ENCODE data around the gene MRPL49. TPM values are rescaled to one million over a fixed set of nuclear protein-coding genes. Genes with fewer than 3 reads are reported as not detected.

The MRPL49 gene
- total and polyA plus RNA-seq, 2 of the 13 experiments (the other 11 are each of a cell fraction or from before 2014, with no cell fraction given): 39.2 to 53.3 TPM

- TF ChIP-seq UBTF (CRISPR knock-in tag; IDR thresholded peaks at IDR 0.05) (peak; percentile 77; the same call in 1 of the 2 replicates), ZBTB7A (CRISPR knock-in tag; IDR thresholded peaks at IDR 0.05) (no peak), MAZ (IDR thresholded peaks at IDR 0.05; ENCODE audit: borderline replicate concordance, low read depth, low read length) (no peak; the same call in 1 of the 2 replicates), MAZ (CRISPR knock-in tag; IDR thresholded peaks at IDR 0.05; ENCODE audit: low read depth) (no peak), REST (IDR thresholded peaks at IDR 0.05; ENCODE audit: borderline replicate concordance in 1 of 2, low read depth in 1 of 2, low read length in 2 of 2) (0 out of 4 replicates have a peak, but pooled peaks of 1 of the 2 experiments have one; percentile 24), ZIK1 (CRISPR knock-in tag; IDR thresholded peaks at IDR 0.05; ENCODE audit: borderline replicate concordance, low read depth) (no peak), HMGXB4 (CRISPR knock-in tag; IDR thresholded peaks at IDR 0.05; ENCODE audit: borderline replicate concordance in 1 of 2, low read depth in 1 of 2) (peak; percentile 97 to 99), ZNF282 (IDR thresholded peaks at IDR 0.05; ENCODE audit: partially characterized antibody) (no peak), ZEB1 (IDR thresholded peaks at IDR 0.05; ENCODE audit: insufficient replicate concordance, low read depth) (peak; percentile 57), ZSCAN9 (CRISPR knock-in tag; IDR thresholded peaks at IDR 0.05; ENCODE audit: borderline replicate concordance) (no peak; the same call in 1 of the 2 replicates), ZNF639 (CRISPR knock-in tag; conservative IDR thresholded peaks at IDR 0.05) (no peak; the same call in 1 of the 2 replicates), MTA1 (CRISPR knock-in tag; IDR thresholded peaks at IDR 0.05; ENCODE audit: borderline replicate concordance) (no peak), ZNF703 (CRISPR knock-in tag; IDR thresholded peaks at IDR 0.05; ENCODE audit: borderline replicate concordance) (peak; percentile 75; the same call in 1 of the 2 replicates), BHLHE40 (IDR thresholded peaks at IDR 0.05; ENCODE audit: low read length) (no peak), KMT2B (CRISPR knock-in tag; IDR thresholded peaks at IDR 0.05) (no peak; the same call in 1 of the 2 replicates), MATR3 (CRISPR knock-in tag; IDR thresholded peaks at IDR 0.05) (no peak), ZNF761 (CRISPR knock-in tag; conservative IDR thresholded peaks at IDR 0.05) (no peak), ZBTB42 (CRISPR knock-in tag; IDR thresholded peaks at IDR 0.05) (no peak)
Measured at GRCh38 chr11:65112546-65113360, 9.4 kb upstream of the MRPL49 start (continued).

Measured in HepG2 (cell line).